K562 (cell line): ENCODE measurements around the gene IFNA16. TPM values are rescaled to one million over a fixed set of nuclear protein-coding genes. Genes with fewer than 3 reads are reported as not detected.
"Not testable (repeated sequence)": the region's sequence is repeated elsewhere in the genome, so short reads cannot be mapped to it uniquely, and the experiment has no call there.

Experiments used
- ATAC-seq: fragments of 200-7000 bp; cut with Tn5 transposase; 3 replicates; pipeline ENCODE4 v1.9.1; 2020; ENCODE audit warnings: moderate library complexity
- BruUV-seq: library from RNA; stranded (reverse); fragments of 400-500 nt; replicated peaks from 2 replicates; lab custom pipeline; 2021; lab: Mats Ljungman, UMichigan
- CTCF ChIA-PET: fragments of 300-600 bp; formaldehyde crosslinking; extraction: SDS; loops from one replicate; lab custom pipeline; 2021; ENCODE audit warnings: low intra/inter-chr PET ratio; lab: Yijun Ruan, JAX
- POLR2A ChIA-PET: fragments of 300-600, 350-650 bp; sonication (Branson Sonifier 250); formaldehyde crosslinking; extraction: SDS; loops from one replicate; lab custom pipeline; 2021; ENCODE audit warnings: antibody characterized with exemption, inconsistent platforms; lab: Yijun Ruan, JAX
- DNase-seq, 4 experiments: peaks; one replicate each; pipeline versions ENCODE4 v3.0.0 to v3.0.0-alpha.2; 2011 to 2018; ENCODE audit warnings: low spot score in 3 of 4, mixed read lengths in 3 of 4; ENCODE audit errors: extremely low read depth in 1 of 4
- FAIRE-seq: peaks from 2 replicates; lab custom pipeline; 2011; peaks lifted over from hg19 to GRCh38; lab: Jason Lieb, UNC
- H2AFZ ChIP-seq: 2 replicates; pipeline ENCODE4 v1.6.0; 2011; ENCODE audit warnings: low read depth, low read length, control low read depth, inconsistent platforms
- H3K27ac ChIP-seq: fragments of 200-600 bp; 3 replicates; pipeline ENCODE4 v1.8.0; 2011; ENCODE audit warnings: low read depth, mild to moderate bottlenecking, control low read depth, inconsistent platforms, low read length, moderate library complexity, mixed read lengths; ENCODE audit errors: extremely low read depth
- H3K27me3 ChIP-seq, 2 experiments: fragments of 300-600 bp in 1 of 2; 2 replicates in 1 of 2; 3 replicates in 1 of 2; pipeline versions ENCODE4 v1.6.0 to v1.8.0; 2011; ENCODE audit warnings: inconsistent platforms in 2 of 2, low read length in 2 of 2, mild to moderate bottlenecking in 1 of 2, mixed read lengths in 1 of 2, moderate library complexity in 1 of 2; ENCODE audit not compliant: control insufficient read depth in 2 of 2, insufficient read depth in 2 of 2
- H3K36me3 ChIP-seq: fragments of 300-600 bp; 3 replicates; pipeline ENCODE4 v1.8.0; 2011; ENCODE audit warnings: mild to moderate bottlenecking, low read length, inconsistent platforms; ENCODE audit not compliant: control insufficient read depth, insufficient read depth
- H3K4me1 ChIP-seq, 2 experiments: fragments of 200-600 bp in 1 of 2; replicated peaks in 1 of 2; 2 replicates in 1 of 2; 3 replicates in 1 of 2; pipeline versions ENCODE4 v1.5.1 to v1.8.0; 2011; ENCODE audit warnings: inconsistent platforms in 2 of 2, low read length in 2 of 2, mild to moderate bottlenecking in 1 of 2, mixed read lengths in 1 of 2, moderate library complexity in 1 of 2; ENCODE audit not compliant: control insufficient read depth in 2 of 2, insufficient read depth in 2 of 2
- H3K4me2 ChIP-seq: 2 replicates; pipeline ENCODE4 v1.6.1; 2011; ENCODE audit warnings: low read length, control low read depth, inconsistent platforms, mixed read lengths; ENCODE audit not compliant: insufficient read depth
- H3K4me3 ChIP-seq: fragments of 200-600 bp; sonication (generic), shearing (Covaris generic); 2 replicates; pipeline ENCODE4 v1.5.1; 2016; ENCODE audit warnings: control low read depth, inconsistent platforms
- H3K79me2 ChIP-seq: fragments of 200-600 bp; 3 replicates; pipeline ENCODE4 v1.8.0; 2011; ENCODE audit warnings: low read length, inconsistent platforms; ENCODE audit not compliant: control insufficient read depth, insufficient read depth
- H3K9ac ChIP-seq, 2 experiments: 2 replicates each; pipeline versions ENCODE4 v1.6.0 to v1.6.1; 2011; ENCODE audit warnings: low read depth in 2 of 2, low read length in 2 of 2, control low read depth in 1 of 2, inconsistent platforms in 1 of 2, mild to moderate bottlenecking in 1 of 2, mixed read lengths in 1 of 2; ENCODE audit not compliant: insufficient read depth in 1 of 2
- H3K9me1 ChIP-seq: one replicate; pipeline ENCODE4 v1.6.0; 2011; ENCODE audit warnings: inconsistent platforms, mild to moderate bottlenecking, low read length, moderate library complexity; ENCODE audit not compliant: control insufficient read depth, insufficient read depth
- H3K9me3 ChIP-seq: replicated peaks from 2 replicates; pipeline ENCODE4 v1.5.1; 2011; ENCODE audit warnings: low read depth, low read length, inconsistent platforms; ENCODE audit not compliant: control insufficient read depth, insufficient read depth
- H4K20me1 ChIP-seq: replicated peaks from 2 replicates; pipeline ENCODE4 v1.6.1; 2011; ENCODE audit warnings: low read length, inconsistent platforms, mixed read lengths; ENCODE audit not compliant: control insufficient read depth, insufficient read depth
- BRF2 ChIP-seq: IDR thresholded peaks from 3 replicates; pipeline ENCODE4 v1.6.1; 2011; ENCODE audit warnings: borderline replicate concordance, mild to moderate bottlenecking; ENCODE audit not compliant: insufficient read length, insufficient read depth
- SREBF1 ChIP-seq: fragments of 150-350 bp; IDR thresholded peaks from 2 replicates; pipeline ENCODE4 v1.6.1; 2014; ENCODE audit warnings: antibody characterized with exemption, low read depth, low read length, borderline replicate concordance
- SUPT5H ChIP-seq: fragments of 450-650 bp; IDR thresholded peaks from 2 replicates; pipeline ENCODE4 v1.6.1; 2016
- XRCC4 ChIP-seq: IDR thresholded peaks from one replicate; pipeline ENCODE4 v1.6.1; 2011; ENCODE audit not compliant: insufficient read depth, insufficient read length; ENCODE audit errors: extremely low read depth
- ZNF609 ChIP-seq: sonication (generic); formaldehyde crosslinking; IDR thresholded peaks from 2 replicates; pipeline ENCODE4 v1.8.1; 2023; ENCODE audit warnings: missing genetic modification reagents, mild to moderate bottlenecking, borderline replicate concordance
- WGBS: fragments of 100-300 bp; shearing (Covaris generic); methylation state at CpG from one replicate; pipeline ENCODE4 v1.1.6; 2016; ENCODE audit warnings: low coverage, mixed read lengths; ENCODE audit not compliant: insufficient coverage; ENCODE audit errors: missing lambda C conversion rate; 5-methylcytosine and 5-hydroxymethylcytosine counted together
- in situ Hi-C: fragments of 300-500 bp; cut with MboI; formaldehyde crosslinking; loops from 4 replicates; pipeline ENCODE4 v1.15.0; 2018; ENCODE audit warnings: inconsistent platforms, mixed read lengths
- intact Hi-C: fragments of 100-400 bp; cut with micrococcal nuclease; formaldehyde crosslinking; loops from 2 replicates; pipeline ENCODE4 v1.14.2; 2022
- polyA plus RNA-seq, 8 experiments: library from polyadenylated mRNA; depleted of rRNA in 4 of 8; stranded (reverse) in 5 of 8; unstranded in 3 of 8; fragments of >200 nt; fragmentation: Nextera tagmentation in 2 of 8; fragmentation: Illumina TruSeq in 1 of 8; extraction: Ambion mirVana in 2 of 8; extraction: Trizol in 1 of 8; gene quantifications; 2 replicates each; pipeline versions ENCODE4 v1.2.1 to v1.2.3, GENCODE V29; 2011 to 2014; ENCODE audit warnings: inconsistent platforms in 1 of 8, missing spikeins in 1 of 8
- total RNA-seq, 7 experiments: library from RNA; depleted of rRNA in 6 of 7; stranded (reverse); fragments of >200 nt in 6 of 7; fragmentation: Illumina TruSeq in 2 of 7; extraction: Trizol in 2 of 7; gene quantifications; 2 replicates each; pipeline versions ENCODE4 v1.2.1 to v1.2.3, GENCODE V29; 2011 to 2021; ENCODE audit warnings: low replicate concordance in 1 of 7

Gene IFNA16
- total and polyA plus RNA-seq, 9 of the 15 experiments (the other 6 are each of a cell fraction or from before 2014, with no cell fraction given) = not detected

GRCh38 chr9:21210311-21210710, 6.8 kb downstream of the IFNA16 start (continued):
- TF ChIP-seq ZNF609 (CRISPR knock-in tag) (no peak), XRCC4 (no peak), BRF2 (no peak), SREBF1 (no peak), SUPT5H (no peak)
- TF ChIP-seq, all 486 proteins: peak for 0

GRCh38 chr9:21207043-21207442, 10.1 kb downstream of the IFNA16 start, which contains the start of gene IFNA10:
Gene IFNA10, minus strand, starts transcription at chr9:21207143. Its CDS starts 46 bp downstream, at chr9:21207097.
- ATAC-seq, BruUV-seq, H3K4me2 ChIP-seq, H3K9me1 ChIP-seq, intact Hi-C loops, H3K4me3 ChIP-seq, in situ Hi-C loops, H3K9me3 ChIP-seq, H3K36me3 ChIP-seq, H3K79me2 ChIP-seq, H3K27ac ChIP-seq, DNase-seq, POLR2A ChIA-PET, H3K27me3 ChIP-seq, H3K4me1 ChIP-seq, H4K20me1 ChIP-seq, H3K9ac ChIP-seq, CTCF ChIA-PET, H2AFZ ChIP-seq, FAIRE-seq: not testable (repeated sequence)
- no CpG with 5 or more reads among the region's 3 CpGs for WGBS
